Endothelial cell (in vitro differentiated cells): ENCODE results near the gene GREB1L. TPM values are rescaled to one million over a fixed set of nuclear protein-coding genes. Genes with fewer than 3 reads are reported as not detected.
"Not testable (repeated sequence)": the region's sequence is repeated elsewhere in the genome, so short reads cannot be mapped to it uniquely, and the experiment has no call there.

Experiments
- DNase-seq: peaks from one replicate; pipeline ENCODE4 v3.0.0; 2021; ENCODE audit warnings: low spot score
- H3K27ac Mint-ChIP-seq: one replicate; pipeline ENCODE4 v1.8.0; 2021; ENCODE audit warnings: mixed read lengths, inconsistent platforms; ENCODE audit not compliant: unreplicated experiment
- H3K27me3 Mint-ChIP-seq: one replicate; pipeline ENCODE4 v1.8.0; 2021; ENCODE audit warnings: mild to moderate bottlenecking, moderate library complexity, mixed read lengths, inconsistent platforms; ENCODE audit not compliant: unreplicated experiment
- H3K36me3 Mint-ChIP-seq: one replicate; pipeline ENCODE4 v1.8.0; 2021; ENCODE audit warnings: mild to moderate bottlenecking, low read depth, mixed read lengths, inconsistent platforms; ENCODE audit not compliant: unreplicated experiment
- H3K4me1 Mint-ChIP-seq: one replicate; pipeline ENCODE4 v1.8.0; 2021; ENCODE audit warnings: mild to moderate bottlenecking, mixed read lengths, inconsistent platforms; ENCODE audit not compliant: unreplicated experiment
- H3K4me3 Mint-ChIP-seq: one replicate; pipeline ENCODE4 v1.8.0; 2021; ENCODE audit warnings: mild to moderate bottlenecking, mixed read lengths, inconsistent platforms; ENCODE audit not compliant: unreplicated experiment
- H3K9me3 Mint-ChIP-seq: one replicate; pipeline ENCODE4 v1.8.0; 2021; ENCODE audit warnings: mixed read lengths, inconsistent platforms; ENCODE audit not compliant: unreplicated experiment
- total RNA-seq: library from RNA; stranded (reverse); fragmentation: NEBNext Ultra II Directional; extraction: Animal tissue kit (Norgen Biotek cat#: 25700); gene quantifications from one replicate; pipeline ENCODE4 v1.2.1, GENCODE V29; 2021; ENCODE audit not compliant: unreplicated experiment
- TF ChIP-seq, protein P1 (sequence below): fragments of 200-600 bp; sonication (generic); IDR thresholded peaks from one replicate; pipeline ENCODE4 v1.5.0; 2021; ENCODE audit warnings: antibody characterized with exemption; ENCODE audit not compliant: unreplicated experiment

GREB1L gene
- total RNA-seq, 1 donor from 2014 or later = 105 TPM

DNA sequence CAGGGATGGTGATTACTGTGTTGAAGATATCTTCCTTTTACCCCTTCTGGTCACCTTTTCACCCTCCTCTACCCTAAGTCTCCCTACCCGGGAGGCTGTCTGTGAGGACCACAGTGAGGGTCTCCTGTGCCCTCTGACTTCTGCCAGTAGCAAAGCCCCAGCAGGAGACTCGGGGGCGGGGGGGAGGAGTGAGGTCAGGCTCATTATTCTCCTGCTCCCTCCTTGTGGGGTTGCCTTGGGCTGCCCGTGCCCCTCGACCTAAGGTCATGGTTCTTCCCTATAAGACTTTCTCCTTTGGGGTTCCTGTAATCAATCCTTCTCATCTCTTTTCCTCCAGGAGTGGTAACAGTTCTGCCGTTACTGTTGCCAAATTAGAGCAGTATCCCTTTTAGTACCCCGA is 65.5 kb downstream of the GREB1L start:
- H3K9me3 Mint-ChIP-seq = no peaks in the 10 kb centered on the region
- no peak overlapping the region for H3K27ac Mint-ChIP-seq
- no peaks in the 10 kb centered on the region for H3K27me3 Mint-ChIP-seq
- no peak overlapping the region for H3K4me3 Mint-ChIP-seq
- DNase-seq = no peak
- peaks cover 62% of the 10 kb centered on the region for H3K4me1 Mint-ChIP-seq
- TF ChIP-seq, protein P1, sequence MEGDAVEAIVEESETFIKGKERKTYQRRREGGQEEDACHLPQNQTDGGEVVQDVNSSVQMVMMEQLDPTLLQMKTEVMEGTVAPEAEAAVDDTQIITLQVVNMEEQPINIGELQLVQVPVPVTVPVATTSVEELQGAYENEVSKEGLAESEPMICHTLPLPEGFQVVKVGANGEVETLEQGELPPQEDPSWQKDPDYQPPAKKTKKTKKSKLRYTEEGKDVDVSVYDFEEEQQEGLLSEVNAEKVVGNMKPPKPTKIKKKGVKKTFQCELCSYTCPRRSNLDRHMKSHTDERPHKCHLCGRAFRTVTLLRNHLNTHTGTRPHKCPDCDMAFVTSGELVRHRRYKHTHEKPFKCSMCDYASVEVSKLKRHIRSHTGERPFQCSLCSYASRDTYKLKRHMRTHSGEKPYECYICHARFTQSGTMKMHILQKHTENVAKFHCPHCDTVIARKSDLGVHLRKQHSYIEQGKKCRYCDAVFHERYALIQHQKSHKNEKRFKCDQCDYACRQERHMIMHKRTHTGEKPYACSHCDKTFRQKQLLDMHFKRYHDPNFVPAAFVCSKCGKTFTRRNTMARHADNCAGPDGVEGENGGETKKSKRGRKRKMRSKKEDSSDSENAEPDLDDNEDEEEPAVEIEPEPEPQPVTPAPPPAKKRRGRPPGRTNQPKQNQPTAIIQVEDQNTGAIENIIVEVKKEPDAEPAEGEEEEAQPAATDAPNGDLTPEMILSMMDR = no peak
- peaks cover 12% of the 10 kb centered on the region for H3K36me3 Mint-ChIP-seq

DNA sequence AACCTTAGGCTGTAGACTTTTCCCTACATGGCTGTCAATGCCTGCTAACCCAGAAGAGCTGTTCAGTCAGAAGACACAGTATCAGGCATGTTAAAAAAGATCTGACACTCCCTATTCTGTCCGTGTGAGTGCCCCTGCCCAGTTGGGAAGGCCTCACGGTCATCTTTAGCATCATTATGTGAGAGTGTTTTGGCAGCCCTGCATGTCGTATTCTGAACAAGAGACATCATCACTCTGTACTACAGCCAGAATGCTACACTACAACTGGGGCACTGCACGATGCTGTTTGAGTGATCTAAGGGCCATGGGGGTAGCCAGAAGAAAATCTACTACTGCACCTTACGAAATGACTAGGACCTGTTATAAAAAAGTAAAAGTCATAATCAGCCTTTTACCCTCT is 67.2 kb downstream of the GREB1L start:
- H3K4me3 Mint-ChIP-seq = no peak overlapping the region
- peaks cover 12% of the 10 kb centered on the region for H3K36me3 Mint-ChIP-seq
- no peak for DNase-seq
- peaks cover 48% of the 10 kb centered on the region for H3K4me1 Mint-ChIP-seq
- TF ChIP-seq, protein P1 = no peak
- no peak overlapping the region for H3K27ac Mint-ChIP-seq
- no peaks in the 10 kb centered on the region for H3K27me3 Mint-ChIP-seq
- H3K9me3 Mint-ChIP-seq = no peaks in the 10 kb centered on the region

DNA sequence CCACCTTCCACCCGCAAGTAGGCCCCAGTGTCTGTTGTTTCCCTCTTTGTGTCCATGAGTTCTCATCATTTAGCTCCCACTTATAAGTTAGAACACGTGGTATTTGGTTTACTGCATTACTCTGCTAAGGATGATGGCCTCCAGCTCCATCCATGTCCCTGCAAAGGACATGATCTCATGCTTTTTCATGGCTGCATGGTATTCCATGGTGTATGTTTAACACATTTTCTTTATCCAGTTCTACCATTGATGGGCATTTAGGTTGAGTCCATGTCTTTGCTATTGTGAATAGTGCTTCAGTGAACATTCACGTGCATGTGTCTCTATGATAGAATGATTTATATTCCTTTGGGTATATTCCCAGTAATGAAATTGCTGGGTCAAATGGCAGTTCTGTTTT is 69.9 kb downstream of the GREB1L start:
- not testable (repeated sequence) for H3K9me3 Mint-ChIP-seq, H3K27me3 Mint-ChIP-seq, H3K36me3 Mint-ChIP-seq, DNase-seq, H3K4me3 Mint-ChIP-seq, H3K27ac Mint-ChIP-seq
- peaks cover 30% of the 10 kb centered on the region for H3K4me1 Mint-ChIP-seq

DNA sequence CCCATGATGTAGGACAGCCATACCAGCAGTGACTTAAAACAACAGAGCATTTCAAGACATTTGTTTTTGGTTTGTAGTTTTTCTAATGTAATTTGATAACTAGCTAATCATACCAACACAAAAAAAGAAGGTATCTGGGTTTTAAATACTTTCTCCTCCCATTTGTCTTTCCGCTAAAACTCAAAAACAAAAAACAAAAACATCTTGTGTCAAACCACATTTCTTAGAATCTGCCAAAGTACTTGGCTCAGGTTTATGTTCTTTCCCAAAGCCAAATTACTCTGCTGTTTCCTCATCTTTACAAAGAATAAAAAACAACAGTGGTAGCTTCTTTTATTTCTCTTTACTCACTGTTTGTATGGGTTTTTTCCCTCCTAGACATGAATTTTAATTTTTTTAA is 71.5 kb downstream of the GREB1L start:
- Mint-ChIP-seq H3K27ac (no peak overlapping the region), H3K36me3 (peaks cover 9% of the 10 kb centered on the region), H3K4me1 (peaks cover 15% of the 10 kb centered on the region), H3K9me3 (no peaks in the 10 kb centered on the region), H3K4me3 (no peak overlapping the region), H3K27me3 (no peaks in the 10 kb centered on the region)
- TF ChIP-seq, protein P1 = no peak
- DNase-seq = no peak

DNA sequence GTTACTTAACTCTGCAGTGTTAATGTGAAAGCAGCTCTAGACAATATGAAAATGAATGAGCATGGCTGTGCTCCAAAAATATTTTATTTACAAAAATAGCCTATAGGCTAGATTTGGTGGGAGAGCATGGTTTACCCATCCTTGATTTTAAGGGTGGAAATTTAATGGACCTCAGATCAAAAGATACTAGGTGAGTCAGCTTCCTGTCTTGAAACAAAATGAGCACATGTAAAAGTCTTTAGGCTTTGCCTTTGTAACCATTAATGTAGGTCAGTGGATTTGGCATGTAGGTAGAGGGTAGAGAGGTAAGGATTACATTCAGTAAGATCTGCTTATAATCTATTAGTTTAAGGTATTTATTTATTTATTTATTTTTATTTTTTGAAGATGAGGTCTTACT is 72.7 kb downstream of the GREB1L start:
- no peak for DNase-seq
- peaks cover 15% of the 10 kb centered on the region for H3K36me3 Mint-ChIP-seq
- H3K4me1 Mint-ChIP-seq = peaks cover 11% of the 10 kb centered on the region
- no peaks in the 10 kb centered on the region for H3K9me3 Mint-ChIP-seq
- H3K4me3 Mint-ChIP-seq = no peak overlapping the region
- peaks cover 2% of the 10 kb centered on the region for H3K27me3 Mint-ChIP-seq
- TF ChIP-seq, protein P1 = no peak
- H3K27ac Mint-ChIP-seq = peak overlapping the region; percentile 36

DNA sequence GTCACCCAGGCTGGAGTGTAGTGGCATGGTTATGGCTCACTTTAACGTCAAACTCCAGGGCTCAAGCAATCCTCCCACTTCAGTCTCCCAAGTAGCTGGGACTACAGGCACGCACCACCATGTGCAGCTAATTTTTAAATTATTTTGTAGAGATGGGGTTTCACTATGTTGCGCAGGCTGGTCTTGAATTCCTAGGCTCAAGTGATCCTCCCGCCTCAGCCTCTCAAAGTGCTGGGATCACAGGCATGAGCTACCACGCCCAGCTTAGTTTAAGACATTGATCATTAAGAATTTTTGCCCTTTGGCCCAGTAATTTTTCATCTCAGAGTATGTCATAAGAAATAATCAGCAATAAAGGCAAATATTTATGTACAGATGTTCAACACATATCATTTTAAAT is 73.1 kb downstream of the GREB1L start:
- H3K27me3 Mint-ChIP-seq, H3K9me3 Mint-ChIP-seq, H3K4me3 Mint-ChIP-seq, DNase-seq, H3K27ac Mint-ChIP-seq: not testable (repeated sequence)
- peaks cover 11% of the 10 kb centered on the region for H3K4me1 Mint-ChIP-seq
- peaks cover 15% of the 10 kb centered on the region for H3K36me3 Mint-ChIP-seq
